ENCODE data around the gene DNAI2.
"Not testable (repeated sequence)": the region's sequence is repeated elsewhere in the genome, so short reads cannot be mapped to it uniquely, and the experiment has no call there.

The DNAI2 gene

DNA sequence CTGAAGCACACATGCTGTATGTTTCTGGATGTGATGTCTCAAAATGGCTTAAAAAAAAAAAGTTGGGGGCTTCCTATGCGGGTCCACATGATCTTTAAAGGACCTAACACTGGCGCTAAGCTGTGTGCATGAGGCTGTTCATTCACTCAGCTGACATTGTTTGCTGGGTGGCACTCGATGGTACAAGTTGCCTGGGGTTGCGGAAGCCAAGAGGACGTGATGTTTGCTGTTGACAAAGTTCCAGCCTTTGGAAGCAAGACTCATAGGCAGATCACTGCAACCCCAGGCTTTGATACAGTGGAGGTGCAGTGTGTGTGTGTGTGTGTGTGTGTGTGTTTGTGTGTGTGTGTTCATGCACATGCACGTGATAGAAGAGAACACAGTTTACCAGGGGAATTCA lies 29.5 kb upstream of the DNAI2 start:
- no peak for DNase-seq (ENCODE audit: low spot score)

DNA sequence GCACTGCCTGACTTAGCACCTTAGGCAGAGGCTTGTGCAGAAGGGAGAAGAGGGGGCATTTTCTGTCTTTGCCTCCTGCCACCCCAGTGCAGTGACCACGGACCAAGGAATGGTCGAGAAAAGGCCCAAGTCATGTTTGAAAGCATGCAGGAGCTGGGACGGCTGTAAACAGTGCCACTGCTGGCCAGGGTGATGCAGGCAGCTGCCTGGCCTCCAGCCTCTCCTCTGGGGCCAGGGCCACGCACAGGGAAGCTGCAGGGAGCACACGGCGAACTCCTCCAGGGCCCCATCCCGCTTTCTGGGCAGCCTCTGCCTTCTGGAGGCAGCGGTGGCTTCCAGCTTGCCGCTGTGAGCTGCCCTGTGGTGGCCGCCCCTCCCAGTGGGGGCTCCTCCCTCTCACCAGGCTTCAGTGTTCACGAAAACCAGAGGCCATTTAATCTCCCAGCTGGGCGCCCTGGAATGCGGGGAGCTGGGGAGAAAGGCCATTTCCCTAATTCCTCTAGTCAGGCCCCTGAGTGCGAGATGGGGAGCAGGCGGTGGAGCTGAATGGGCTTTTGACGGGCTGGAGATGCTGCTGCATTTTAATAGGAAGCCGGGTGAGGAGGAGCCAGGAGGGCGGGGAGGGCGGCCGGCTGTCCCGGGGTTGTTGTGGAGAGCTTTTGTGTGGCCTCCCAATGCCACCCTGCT lies 28.7 kb upstream of the DNAI2 start:
- peak; percentile 32 for DNase-seq (ENCODE audit: low spot score)

DNA sequence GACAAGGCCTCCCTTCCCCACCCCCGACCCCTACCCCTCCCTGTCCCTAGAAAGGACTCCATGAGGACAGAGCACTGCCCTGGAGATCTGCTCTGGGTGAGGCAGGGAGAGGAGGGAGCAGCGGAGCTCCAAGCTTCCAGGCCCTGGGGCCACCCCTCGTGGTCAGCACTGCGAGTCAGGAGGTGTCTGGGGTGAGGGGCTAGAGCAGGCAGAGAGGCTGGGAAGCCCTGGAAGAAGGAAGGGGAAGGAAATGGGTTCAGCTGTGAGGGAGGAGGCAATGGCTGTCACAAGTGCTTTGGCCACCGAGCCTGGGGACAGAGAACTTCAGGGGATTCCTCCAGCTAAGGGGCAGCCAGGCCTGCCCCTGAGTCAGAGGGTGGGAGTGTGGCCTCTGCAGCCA lies 28.2 kb upstream of the DNAI2 start:
- no peak for DNase-seq (ENCODE audit: low spot score)

DNA sequence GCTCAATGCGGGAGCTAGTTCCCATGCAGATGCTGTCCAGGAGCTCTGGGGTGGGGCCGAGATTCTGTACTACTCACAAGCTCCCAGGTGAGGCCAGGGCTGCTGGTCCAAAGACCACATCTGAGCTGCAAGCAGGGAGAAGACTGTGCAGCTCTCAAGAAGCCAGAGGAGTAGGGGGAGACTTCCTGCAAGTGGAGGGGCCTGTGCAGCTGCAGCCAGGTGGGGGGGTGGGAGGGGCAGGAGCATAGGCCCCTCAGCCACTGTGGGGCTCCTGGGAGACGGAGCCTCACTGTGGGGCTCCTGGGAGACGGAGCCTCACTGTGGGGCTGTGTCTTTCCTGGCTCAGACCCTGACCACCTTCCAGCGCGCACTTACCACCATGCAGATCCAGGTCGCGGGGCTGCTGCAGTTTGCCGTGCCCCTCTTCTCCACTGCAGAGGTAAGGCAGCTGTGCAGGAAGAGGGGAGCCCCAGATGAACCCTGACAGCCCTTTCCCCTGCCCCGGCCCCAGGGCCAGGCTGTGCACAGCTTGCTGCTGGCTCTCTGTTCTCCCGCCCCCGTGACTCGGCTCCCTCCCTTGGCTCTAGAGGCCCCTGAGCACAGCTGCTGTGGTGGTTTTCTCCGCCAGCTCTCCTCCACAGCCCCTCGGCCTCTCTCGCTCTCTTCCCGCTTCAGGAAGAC lies 24.3 kb upstream of the DNAI2 start:
- DNase-seq (ENCODE audit: low spot score), result no peak

DNA sequence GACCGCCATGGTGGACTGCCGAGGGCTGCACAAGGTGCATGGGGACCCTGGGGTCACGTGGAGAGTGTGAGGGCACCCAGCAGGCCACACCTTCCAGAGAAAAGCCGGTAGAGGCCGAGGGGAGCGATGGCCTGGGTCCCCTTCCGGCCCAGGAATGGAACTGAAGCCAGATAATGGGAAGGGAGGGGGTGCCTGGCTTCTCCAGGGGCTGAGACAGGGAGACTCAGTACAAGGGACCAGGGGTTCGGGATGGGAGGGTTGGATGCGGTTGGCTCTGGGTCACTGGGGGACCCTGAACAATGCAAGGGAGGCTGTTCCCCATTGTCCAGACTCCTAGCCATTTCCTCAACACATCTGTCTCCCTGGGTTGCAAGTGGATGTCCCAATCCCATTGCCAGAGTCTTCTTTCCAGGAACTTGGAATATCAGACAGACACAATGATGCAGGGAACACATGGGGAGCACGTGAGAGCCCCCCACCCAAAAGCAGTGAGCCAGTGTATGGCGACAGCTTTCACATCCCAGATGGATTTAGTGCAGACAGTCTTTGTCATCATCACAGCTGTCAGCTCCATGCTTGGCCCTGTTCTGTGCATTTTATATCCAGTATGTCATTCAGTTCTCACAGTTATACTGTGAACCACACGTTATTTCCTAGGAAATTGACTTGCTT lies 23.6 kb upstream of the DNAI2 start:
- DNase-seq (ENCODE audit: low spot score), result no peak

DNA sequence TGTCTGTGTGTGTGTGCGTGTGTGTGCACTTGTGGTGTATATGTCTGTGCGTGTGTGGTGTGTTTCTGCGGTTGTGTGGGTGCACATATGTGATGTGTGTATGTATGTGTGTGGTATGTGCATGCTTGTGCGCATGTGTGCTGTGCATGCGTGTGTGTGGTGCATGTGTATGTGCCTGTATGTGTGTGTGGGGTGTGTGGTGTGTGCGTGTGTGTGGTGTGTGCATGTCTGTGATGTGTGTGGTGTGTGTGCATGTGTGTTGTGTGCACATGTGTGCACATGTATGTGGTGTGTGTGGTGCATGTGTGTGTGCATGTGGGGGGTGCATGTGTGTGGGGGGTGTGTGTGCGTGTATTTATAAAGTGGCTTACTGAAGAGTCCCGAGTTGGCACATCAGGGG lies 23.0 kb upstream of the DNAI2 start:
- DNase-seq (ENCODE audit: low spot score), result no peak

DNA sequence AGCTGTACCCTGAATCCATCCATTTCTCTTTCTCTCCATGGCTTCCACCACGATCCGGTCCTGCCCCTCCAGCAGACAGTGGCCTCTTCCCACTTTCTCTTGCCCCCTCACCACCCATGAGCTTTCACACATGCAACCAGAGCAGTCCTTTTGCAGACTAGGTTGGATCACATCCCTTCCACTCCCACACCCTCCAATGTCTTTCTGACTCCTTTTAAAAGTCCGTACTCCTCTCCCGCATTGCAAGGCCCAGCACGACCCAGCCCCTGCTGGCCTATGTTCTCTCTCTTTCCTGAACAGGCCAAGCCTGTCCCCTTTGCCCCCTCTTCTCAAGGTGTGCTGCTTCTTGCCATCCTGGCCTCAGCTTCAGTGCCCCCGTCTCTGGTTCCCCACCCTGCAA lies 22.5 kb upstream of the DNAI2 start:
- no peak for DNase-seq (ENCODE audit: low spot score)

DNA sequence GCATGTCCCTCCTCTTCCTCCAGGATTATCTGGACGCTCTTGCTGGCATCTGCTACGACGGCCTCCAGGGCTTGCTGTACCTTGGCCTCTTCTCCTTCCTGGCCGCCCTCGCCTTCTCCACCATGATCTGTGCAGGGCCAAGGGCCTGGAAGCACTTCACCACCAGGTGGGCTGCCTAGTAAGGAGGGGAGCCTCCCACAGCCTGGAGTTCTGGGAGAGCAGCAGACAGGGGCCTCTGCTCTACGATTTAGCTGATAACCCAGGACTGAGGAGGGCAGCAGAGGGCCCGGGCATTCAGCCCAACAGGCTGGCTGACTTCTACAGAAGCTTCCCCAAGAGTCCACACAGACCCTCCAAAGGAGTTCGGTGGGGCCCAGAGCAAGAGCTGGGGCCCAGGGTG lies 21.8 kb upstream of the DNAI2 start:
- DNase-seq (ENCODE audit: low spot score), result no peak

DNA sequence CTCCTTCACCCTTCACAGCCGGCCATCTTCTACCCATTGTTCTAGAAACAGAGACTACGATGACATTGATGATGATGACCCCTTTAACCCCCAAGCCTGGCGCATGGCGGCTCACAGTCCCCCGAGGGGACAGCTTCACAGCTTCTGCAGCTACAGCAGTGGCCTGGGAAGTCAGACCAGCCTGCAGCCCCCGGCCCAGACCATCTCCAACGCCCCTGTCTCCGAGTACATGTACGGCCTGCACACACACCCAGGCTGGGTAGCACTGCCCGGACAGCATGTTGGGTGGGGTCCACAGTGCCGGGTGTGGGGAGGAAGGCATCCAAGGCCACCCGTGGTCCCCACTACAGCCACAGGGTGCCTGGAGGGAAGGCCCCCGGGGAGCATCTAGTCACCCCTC lies 21.0 kb upstream of the DNAI2 start:
- no peak for DNase-seq (ENCODE audit: low spot score)

DNA sequence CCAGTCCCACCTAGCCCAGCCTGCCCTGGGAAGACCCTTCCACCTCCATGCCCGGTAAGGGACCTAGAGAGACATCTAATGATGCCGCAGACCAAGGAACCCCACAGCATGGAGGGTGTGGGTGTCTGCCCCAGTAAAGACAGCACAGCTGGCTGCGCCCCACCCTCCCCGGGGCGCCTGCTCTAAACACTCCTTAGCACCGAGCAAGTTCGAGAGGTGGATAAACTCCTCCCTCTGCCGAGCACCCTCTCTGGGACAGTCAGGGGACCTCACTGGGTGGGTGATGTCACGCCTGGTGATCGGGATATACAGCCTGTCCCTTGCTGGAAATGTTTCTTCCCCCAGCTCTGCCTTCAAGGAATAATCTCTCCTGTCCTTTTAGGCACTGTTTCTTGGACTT lies 16.7 kb upstream of the DNAI2 start:
- no peak for DNase-seq (ENCODE audit: low spot score)

DNA sequence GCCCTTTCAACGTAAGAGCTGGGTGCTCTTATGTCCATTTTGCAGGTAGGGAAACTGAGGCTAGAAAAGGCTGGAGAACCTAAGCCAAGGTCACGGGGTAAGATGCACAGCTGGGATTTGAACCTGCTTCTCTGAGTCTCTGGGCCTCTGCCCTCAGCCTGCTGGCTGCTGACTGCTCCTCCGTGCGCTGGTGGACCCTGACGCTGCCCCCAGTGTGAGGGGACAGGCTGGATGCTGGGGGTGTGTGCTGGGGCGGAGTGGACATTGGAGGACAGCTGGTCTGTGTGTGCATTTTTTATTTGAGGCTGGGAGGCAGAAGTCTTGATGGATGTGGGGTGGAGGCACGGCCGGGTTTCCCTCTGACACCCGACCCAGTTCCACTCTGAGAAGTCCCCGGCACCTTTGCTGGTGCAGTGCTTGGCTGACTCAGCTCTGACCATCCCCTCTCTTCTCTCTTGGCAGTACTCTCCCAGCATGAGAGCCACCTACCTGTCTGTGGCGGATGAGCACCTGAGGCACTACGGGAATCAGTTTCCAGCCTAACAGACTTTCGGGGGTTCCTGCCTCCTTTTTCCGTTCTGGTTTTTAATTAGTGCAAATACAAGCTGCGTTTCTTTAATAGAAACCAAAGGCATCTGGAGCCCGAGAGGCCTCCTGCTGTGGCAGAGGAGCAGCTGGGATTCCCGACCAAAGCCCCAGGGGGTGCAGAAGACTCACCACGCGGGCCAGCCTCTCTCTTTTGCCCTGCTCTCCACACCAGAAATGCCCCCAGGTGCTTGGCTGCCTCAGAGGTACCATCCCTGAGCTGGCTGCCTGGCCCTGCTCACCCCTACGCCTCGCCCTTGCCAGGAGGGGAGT lies 14.1 kb upstream of the DNAI2 start:
- no peak for DNase-seq (ENCODE audit: low spot score)

DNA sequence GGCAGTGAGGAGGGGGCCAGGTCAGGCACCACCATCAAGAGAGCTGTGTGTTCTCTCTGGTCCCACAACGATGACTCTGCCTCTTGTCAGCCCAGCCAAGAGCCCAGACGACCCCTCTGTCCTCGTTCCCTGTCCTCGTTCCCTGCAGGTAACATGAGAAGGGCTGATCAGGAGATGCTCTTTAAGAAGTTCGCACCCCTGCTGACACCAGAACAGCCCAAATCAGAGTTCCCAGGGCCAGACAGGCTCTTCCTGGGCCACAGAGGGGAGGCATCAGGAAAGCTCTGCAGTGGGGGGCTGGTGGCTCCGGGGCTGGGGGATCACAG lies 13.5 kb upstream of the DNAI2 start:
- no peak for DNase-seq (ENCODE audit: low spot score)

DNA sequence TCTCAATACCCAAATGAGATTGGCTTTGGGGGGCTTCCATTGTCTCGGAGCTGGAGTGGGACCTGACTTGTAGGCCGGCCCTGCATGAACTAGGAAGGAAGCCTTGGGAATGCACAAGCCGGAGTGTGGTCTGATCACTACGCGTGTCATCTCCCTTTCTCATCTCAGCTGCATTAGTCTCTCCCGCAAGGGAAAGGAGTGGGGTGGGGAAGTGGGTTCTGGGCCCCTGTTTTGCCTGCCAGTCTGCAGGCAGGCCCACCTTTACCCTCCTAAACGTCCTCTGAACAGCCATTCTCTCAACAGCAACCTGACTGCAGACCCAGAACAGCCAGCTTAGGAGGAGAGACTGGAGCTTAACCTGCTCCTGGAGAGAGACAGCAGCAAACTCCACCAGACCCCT lies 11.4 kb upstream of the DNAI2 start:
- no peak for DNase-seq (ENCODE audit: low spot score)

DNA sequence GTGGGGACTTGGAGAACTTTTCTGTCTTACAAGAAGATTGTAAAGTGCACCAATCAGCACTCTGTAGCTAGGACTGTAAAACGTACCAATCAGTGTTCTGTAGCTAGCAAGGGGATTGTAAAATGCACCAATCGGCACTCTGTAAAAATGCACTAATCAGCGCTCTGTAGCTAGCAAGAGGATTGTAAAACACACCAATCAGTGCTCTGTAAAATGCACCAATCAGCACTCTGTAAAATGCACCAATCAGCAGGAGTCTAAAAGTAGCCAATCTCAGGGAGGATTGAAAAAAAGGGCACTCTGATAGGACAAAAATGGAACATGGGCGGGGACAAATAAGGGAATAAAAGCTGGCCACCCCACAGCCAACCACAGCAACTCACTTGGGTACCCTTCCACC lies 7.0 kb upstream of the DNAI2 start:
- DNase-seq (ENCODE audit: low spot score), result not testable (repeated sequence)

DNA sequence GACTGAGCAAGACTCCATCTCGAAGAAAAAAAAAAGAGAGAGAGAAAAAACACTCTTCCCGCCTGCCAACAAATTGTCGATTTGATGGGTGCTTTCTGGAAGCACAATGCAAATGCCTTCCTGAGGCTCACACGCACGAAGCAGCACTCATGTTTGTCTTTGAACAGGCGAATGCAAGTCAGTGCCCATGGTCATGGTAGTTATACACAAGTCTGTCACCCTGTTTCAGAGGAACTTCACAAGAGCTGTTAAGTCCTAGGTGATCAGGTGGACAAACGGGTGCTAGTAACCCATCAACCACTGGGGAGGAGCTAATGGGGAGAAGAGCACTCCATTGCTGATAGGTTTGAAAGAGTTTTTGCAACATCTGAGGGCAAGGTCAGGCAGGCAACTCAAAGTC lies 6.5 kb upstream of the DNAI2 start:
- DNase-seq (ENCODE audit: low spot score), result no peak

DNA sequence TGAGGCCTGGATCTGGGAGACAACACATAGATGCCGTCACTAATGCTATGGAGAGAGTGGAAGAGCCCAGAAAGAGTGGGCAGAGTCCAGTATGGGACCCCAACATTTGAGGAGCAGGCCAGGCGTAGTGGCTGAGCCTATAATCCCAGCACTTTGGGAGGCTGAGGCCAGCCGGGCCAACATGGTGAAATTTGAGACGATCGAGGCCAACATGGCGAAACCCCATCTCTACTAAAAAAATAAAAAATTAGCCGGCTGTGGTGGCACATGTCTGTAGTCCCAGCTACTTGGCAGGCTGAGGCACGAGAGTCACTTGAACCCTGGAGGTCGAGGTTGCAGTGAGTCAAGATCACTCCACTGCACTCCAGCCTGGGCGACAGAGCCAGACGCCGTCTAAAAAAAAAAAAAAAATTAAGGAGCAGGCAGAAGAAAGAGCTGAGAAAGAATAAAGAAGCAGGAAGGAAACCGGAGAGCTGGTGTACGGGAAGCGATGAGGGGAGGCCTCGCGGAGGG lies 6.0 kb upstream of the DNAI2 start:
- no peak for DNase-seq (ENCODE audit: low spot score)

DNA sequence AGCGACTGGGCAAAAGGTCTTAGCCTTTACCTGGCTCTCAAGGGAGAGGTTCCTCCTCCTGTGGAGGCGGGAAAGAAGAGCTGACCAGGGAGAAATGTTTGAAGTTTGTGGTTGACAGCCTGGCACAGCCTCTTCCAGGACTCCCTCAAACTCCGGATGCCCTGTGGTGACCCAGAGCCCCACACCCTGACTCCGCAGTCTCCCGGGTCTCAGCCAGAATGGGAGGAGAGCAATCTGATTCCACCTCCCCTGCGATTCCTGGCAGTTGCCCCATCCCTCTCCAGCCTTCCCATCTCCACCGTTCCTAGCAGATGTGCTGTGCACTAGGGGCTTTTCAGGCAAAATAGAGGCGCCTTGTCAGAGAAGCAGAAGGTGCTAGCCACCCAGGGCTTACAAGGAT lies 5.5 kb upstream of the DNAI2 start:
- DNase-seq (ENCODE audit: low spot score), result no peak

DNA sequence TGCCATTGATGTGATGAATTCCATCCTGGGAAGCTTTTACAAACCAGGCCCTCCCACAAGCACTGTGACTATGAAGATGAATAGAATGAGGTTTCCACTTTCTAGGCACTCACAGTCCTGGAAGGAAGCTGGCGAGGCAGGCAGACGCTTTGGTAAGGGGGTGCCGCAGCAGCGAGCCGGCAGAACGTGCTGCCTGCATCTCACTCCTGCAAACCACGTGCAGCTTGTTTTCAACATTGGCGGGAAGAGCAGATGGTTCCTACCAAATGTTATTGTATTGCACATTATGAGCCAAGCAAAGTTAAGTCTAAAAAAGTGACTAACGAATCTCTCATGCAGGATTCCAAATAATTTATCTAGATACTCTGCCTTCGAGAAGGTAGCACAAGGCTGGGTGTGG lies 3.7 kb upstream of the DNAI2 start:
- no peak for DNase-seq (ENCODE audit: low spot score)

DNA sequence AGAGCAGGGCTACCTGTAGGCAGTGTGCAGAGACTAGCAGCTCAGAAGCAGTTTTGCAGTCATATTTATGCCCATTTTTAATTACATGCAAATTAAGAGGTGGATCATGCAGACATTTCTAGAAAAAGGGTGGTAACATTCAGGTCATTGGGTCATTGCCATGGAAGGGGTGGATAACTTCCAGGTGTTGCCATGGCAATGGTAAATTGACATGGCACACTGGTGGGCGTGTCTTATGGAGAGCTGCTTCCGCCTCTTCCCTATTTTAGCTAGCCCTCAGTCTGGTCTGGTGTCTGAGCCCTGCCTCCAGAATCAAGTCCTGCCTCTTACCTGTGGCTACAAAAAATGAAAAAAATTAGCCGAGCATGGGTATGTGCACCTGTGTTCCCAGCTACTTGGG lies 2.8 kb upstream of the DNAI2 start:
- no peak for DNase-seq (ENCODE audit: low spot score)

DNA sequence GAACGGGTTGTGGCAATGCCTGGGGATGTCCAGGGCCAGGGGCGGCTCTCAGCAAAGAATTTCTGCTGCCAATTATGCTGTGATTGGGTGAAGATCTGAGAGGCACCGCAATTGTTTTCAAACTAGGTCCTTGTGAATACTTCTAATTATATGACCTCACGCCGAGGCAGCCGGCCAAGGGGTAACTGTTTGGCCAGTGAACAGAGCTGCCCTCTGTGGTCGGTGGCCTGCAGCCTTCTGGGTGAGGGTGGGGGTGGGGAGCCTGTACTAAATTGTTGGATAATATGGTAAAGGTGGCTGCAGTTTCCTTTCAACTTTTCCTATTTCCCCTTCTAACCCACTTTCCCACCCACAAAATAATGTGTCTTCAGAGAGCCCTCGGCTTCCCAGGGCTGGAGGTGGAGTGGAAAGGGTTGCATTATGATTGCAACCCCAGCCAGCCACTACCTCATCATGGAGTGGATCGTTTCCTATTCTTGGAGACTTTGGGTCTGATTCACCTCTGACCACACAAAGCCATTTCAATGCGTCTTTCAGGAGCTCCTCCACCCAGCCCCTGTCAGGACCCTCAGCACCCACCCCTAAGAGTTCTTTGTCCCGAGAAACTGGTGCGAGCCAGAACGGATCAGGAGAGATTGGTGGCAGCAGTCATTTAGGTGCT lies 2.0 kb upstream of the DNAI2 start:
- DNase-seq (ENCODE audit: low spot score), result no peak

DNA sequence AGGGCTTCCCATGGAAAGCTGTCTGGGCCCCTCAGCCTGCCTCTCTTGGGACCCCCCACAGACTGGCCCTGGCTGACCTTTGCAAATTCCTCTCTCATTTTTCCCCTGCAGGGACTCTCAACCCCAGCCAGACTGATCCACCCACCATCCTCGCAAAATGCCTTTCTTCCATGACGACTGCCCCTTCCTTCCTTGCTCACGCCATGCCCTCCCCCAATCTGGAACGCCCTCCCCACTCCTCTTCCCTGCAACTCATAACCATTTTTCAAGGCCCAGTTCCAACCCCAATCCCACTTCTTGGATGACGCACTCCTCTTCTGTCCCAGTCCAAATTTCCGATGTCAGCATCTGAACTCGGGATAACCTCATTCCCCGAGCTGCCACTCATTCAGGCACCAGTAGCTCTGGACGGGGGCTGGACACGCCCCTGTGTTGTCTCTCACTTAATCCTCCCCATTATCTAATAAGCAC lies 1.3 kb upstream of the DNAI2 start:
- no peak for DNase-seq (ENCODE audit: low spot score)
